ENCODE measurements around the gene SLC17A7. TPM values are rescaled to one million over a fixed set of nuclear protein-coding genes. Genes with fewer than 3 reads are reported as not detected.

The SLC17A7 gene
- total and polyA plus RNA-seq, 9 of the 15 experiments (the other 6 are each of a cell fraction or from before 2014, with no cell fraction given), result 1.1 to 15.7 (median 2.4) TPM

DNA sequence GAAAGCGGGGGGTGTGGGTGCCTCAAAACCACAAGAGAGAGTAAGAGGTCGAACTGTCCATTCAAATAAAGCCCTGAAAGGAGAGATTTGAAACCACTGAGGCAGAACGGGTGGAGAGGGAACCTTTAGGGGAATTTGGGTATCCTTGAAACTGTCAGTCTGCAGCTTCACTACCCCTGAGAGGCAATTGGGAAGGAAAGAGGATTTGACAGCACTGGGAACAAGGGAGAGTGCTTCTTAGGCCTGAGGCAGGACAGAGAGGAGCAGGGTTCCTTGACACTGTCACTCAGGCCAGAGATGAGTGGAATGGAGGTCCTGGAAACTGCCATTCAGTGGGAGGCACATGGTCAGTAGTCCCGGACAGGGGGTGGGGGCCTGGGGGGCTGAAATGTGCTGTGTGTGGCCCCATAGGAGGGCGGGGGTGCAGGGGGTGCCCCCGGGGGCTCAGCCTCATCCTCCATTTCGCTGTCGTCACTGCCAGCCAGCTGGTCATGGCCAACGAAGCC is 11.1 kb downstream of the SLC17A7 start:
- DNase-seq (ENCODE audit: extremely low read depth in 1 of 4, low spot score in 3 of 4) (peak in 1 of 4 experiments; percentile 55), FAIRE-seq (no peak), ATAC-seq (peak; percentile 10)
- H4K20me1 ChIP-seq (replicated peaks; ENCODE audit: control insufficient read depth, insufficient read depth, low read length), result no peaks in the 10 kb centered on the region
- no peaks in the 10 kb centered on the region for H3K9me1 ChIP-seq (ENCODE audit: control insufficient read depth, insufficient read depth, low read length)
- POLR2A ChIA-PET, result interaction anchor here (0.6 to 1.6 kb wide), 4 partner anchors 10 to 275 kb away, joined by 3 to 14 read pairs (median 4); partner anchors contain the start of gene SLC17A7
- CTCF ChIA-PET (ENCODE audit: low intra/inter-chr PET ratio), result interaction anchor here (1.0 kb wide), 1 partner anchor 67 kb away, joined by 3 read pairs; no protein-coding TSS in a partner anchor
- no peak overlapping the region; the same call in 1 of the 2 replicates for H2AFZ ChIP-seq (ENCODE audit: low read depth, low read length)
- no peaks in the 10 kb centered on the region for H3K27me3 ChIP-seq (ENCODE audit: control insufficient read depth in 2 of 2, insufficient read depth in 2 of 2, low read length in 2 of 2)
- H3K9me3 ChIP-seq (replicated peaks; ENCODE audit: control insufficient read depth, insufficient read depth, low read depth, low read length), result no peaks in the 10 kb centered on the region
- in situ Hi-C loops (cut with MboI), result no loop called here
- no TSS peak for BruUV-seq (replicated peaks)
- H3K79me2 ChIP-seq (ENCODE audit: control insufficient read depth, insufficient read depth, low read length), result peaks cover 9% of the 10 kb centered on the region
- H3K4me2 ChIP-seq (ENCODE audit: insufficient read depth, low read length), result peak overlapping the region; percentile 93
- peak overlapping the region; percentile 75; the same call in 2 of the 3 replicates for H3K27ac ChIP-seq (ENCODE audit: extremely low read depth, low read depth, low read length)
- peak overlapping the region; percentile 50; the same call in 1 of the 2 replicates for H3K4me3 ChIP-seq
- H3K4me1 ChIP-seq (replicated peaks in 1 of 2; ENCODE audit: control insufficient read depth in 2 of 2, insufficient read depth in 2 of 2, low read length in 2 of 2), result peaks cover 34 to 83% of the 10 kb centered on the region in 2 experiments
- intact Hi-C loops (cut with micrococcal nuclease), result loop anchor here (2.0 kb wide), 1 partner anchor 37 kb away; no protein-coding TSS in a partner anchor
- H3K36me3 ChIP-seq (ENCODE audit: control insufficient read depth, insufficient read depth, low read length), result no peaks in the 10 kb centered on the region; the same call in 2 of the 3 replicates
- peak overlapping the region; percentile 72 to 94; a peak in 2 of 4 replicates for H3K9ac ChIP-seq (ENCODE audit: insufficient read depth in 1 of 2, low read depth in 2 of 2, low read length in 2 of 2)
- 11% methylated on average over 5 of the region's 9 CpGs for WGBS (ENCODE audit: insufficient coverage, low coverage, missing lambda C conversion rate)
- TF ChIP-seq RCOR1 (IDR thresholded peaks at IDR 0.05; ENCODE audit: borderline replicate concordance in 1 of 2, low read depth in 2 of 2, low read length in 2 of 2) (peak in 1 of 2 experiments; percentile 5; a peak in 1 of 4 replicates), PTTG1 (tag; IDR thresholded peaks at IDR 0.05; ENCODE audit: low read depth) (no peak), ARID1B (IDR thresholded peaks at IDR 0.05) (0 out of 2 replicates have a peak, but pooled peaks have one; percentile 10), KAT7 (CRISPR knock-in tag; IDR thresholded peaks at IDR 0.05; ENCODE audit: borderline replicate concordance) (no peak), EP400 (IDR thresholded peaks at IDR 0.05) (0 out of 2 replicates have a peak, but pooled peaks have one; percentile 19), BRF1 (IDR thresholded peaks at IDR 0.05; ENCODE audit: borderline replicate concordance, extremely low read depth, insufficient read length) (no peak), ZNF668 (CRISPR knock-in tag; IDR thresholded peaks at IDR 0.05) (no peak), KLF13 (tag; IDR thresholded peaks at IDR 0.05; ENCODE audit: borderline replicate concordance, low read depth) (no peak), PTBP1 (IDR thresholded peaks at IDR 0.05; ENCODE audit: low read depth, low read length) (peak; percentile 100)
- TF ChIP-seq, protein P1, sequence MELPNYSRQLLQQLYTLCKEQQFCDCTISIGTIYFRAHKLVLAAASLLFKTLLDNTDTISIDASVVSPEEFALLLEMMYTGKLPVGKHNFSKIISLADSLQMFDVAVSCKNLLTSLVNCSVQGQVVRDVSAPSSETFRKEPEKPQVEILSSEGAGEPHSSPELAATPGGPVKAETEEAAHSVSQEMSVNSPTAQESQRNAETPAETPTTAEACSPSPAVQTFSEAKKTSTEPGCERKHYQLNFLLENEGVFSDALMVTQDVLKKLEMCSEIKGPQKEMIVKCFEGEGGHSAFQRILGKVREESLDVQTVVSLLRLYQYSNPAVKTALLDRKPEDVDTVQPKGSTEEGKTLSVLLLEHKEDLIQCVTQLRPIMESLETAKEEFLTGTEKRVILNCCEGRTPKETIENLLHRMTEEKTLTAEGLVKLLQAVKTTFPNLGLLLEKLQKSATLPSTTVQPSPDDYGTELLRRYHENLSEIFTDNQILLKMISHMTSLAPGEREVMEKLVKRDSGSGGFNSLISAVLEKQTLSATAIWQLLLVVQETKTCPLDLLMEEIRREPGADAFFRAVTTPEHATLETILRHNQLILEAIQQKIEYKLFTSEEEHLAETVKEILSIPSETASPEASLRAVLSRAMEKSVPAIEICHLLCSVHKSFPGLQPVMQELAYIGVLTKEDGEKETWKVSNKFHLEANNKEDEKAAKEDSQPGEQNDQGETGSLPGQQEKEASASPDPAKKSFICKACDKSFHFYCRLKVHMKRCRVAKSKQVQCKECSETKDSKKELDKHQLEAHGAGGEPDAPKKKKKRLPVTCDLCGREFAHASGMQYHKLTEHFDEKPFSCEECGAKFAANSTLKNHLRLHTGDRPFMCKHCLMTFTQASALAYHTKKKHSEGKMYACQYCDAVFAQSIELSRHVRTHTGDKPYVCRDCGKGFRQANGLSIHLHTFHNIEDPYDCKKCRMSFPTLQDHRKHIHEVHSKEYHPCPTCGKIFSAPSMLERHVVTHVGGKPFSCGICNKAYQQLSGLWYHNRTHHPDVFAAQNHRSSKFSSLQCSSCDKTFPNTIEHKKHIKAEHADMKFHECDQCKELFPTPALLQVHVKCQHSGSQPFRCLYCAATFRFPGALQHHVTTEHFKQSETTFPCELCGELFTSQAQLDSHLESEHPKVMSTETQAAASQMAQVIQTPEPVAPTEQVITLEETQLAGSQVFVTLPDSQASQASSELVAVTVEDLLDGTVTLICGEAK (IDR thresholded peaks at IDR 0.05), result no peak
- TF ChIP-seq, protein P1 (CRISPR knock-in tag; IDR thresholded peaks at IDR 0.05), result no peak
- TF ChIP-seq, protein P2, sequence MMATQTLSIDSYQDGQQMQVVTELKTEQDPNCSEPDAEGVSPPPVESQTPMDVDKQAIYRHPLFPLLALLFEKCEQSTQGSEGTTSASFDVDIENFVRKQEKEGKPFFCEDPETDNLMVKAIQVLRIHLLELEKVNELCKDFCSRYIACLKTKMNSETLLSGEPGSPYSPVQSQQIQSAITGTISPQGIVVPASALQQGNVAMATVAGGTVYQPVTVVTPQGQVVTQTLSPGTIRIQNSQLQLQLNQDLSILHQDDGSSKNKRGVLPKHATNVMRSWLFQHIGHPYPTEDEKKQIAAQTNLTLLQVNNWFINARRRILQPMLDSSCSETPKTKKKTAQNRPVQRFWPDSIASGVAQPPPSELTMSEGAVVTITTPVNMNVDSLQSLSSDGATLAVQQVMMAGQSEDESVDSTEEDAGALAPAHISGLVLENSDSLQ (IDR thresholded peaks at IDR 0.05), result peak; percentile 50; the same call in 1 of the 2 replicates
